ENCODE data around the gene ZNF275.

ZNF275 gene

GRCh38 chrX:153396320-153397195 lies 62.6 kb downstream of the ZNF275 start:
- H3K36me3 Mint-ChIP-seq (ENCODE audit: low read depth), result no peaks in the 10 kb centered on the region
- intact Hi-C loops (cut with micrococcal nuclease), result no loop called here

GRCh38 chrX:153397256-153397960 lies 63.5 kb downstream of the ZNF275 start:
- H3K9me3 Mint-ChIP-seq, result no peaks in the 10 kb centered on the region
- no peaks in the 10 kb centered on the region for H3K36me3 Mint-ChIP-seq (ENCODE audit: low read depth)
- intact Hi-C loops (cut with micrococcal nuclease), result no loop called here
- no peak overlapping the region for H3K4me3 Mint-ChIP-seq
- no peaks in the 10 kb centered on the region for H3K4me1 Mint-ChIP-seq (ENCODE audit: low read depth)
- H3K27ac Mint-ChIP-seq, result no peak overlapping the region
- peaks cover 4% of the 10 kb centered on the region for H3K27me3 Mint-ChIP-seq

More at GRCh38 chrX:153396320-153397195, 62.6 kb downstream of the ZNF275 start:
- Mint-ChIP-seq H3K4me3 (no peak overlapping the region), H3K9me3 (no peaks in the 10 kb centered on the region), H3K27ac (no peak overlapping the region), H3K4me1 (ENCODE audit: low read depth) (no peaks in the 10 kb centered on the region), H3K27me3 (peaks cover 4% of the 10 kb centered on the region)

GRCh38 chrX:153398275-153398960 lies 64.5 kb downstream of the ZNF275 start:
- no peaks in the 10 kb centered on the region for H3K4me1 Mint-ChIP-seq (ENCODE audit: low read depth)

GRCh38 chrX:153400146-153401132 lies 66.5 kb downstream of the ZNF275 start:
- no peak overlapping the region for H3K27ac Mint-ChIP-seq
- no peak overlapping the region for H3K4me3 Mint-ChIP-seq
- no peaks in the 10 kb centered on the region for H3K9me3 Mint-ChIP-seq
- H3K36me3 Mint-ChIP-seq (ENCODE audit: low read depth), result no peaks in the 10 kb centered on the region
- intact Hi-C loops (cut with micrococcal nuclease), result no loop called here
- peaks cover 3% of the 10 kb centered on the region for H3K27me3 Mint-ChIP-seq
- H3K4me1 Mint-ChIP-seq (ENCODE audit: low read depth), result no peaks in the 10 kb centered on the region

More at GRCh38 chrX:153398275-153398960, 64.5 kb downstream of the ZNF275 start:
- no peaks in the 10 kb centered on the region for H3K9me3 Mint-ChIP-seq
- peaks cover 4% of the 10 kb centered on the region for H3K27me3 Mint-ChIP-seq
- intact Hi-C loops (cut with micrococcal nuclease), result no loop called here
- no peak overlapping the region for H3K4me3 Mint-ChIP-seq
- H3K36me3 Mint-ChIP-seq (ENCODE audit: low read depth), result no peaks in the 10 kb centered on the region
- H3K27ac Mint-ChIP-seq, result no peak overlapping the region

- no peak within 1 kb of the TSS for H3K27ac Mint-ChIP-seq
- H3K4me3 Mint-ChIP-seq, result no peak within 1 kb of the TSS
- H3K36me3 Mint-ChIP-seq (ENCODE audit: low read depth), result no peaks in the 10 kb centered on the region
- no peaks in the 10 kb centered on the region for H3K4me1 Mint-ChIP-seq (ENCODE audit: low read depth)
- intact Hi-C loops (cut with micrococcal nuclease), result no loop called here
- peaks cover 3% of the 10 kb centered on the region for H3K27me3 Mint-ChIP-seq
- no peaks in the 10 kb centered on the region for H3K9me3 Mint-ChIP-seq
Observed at GRCh38 chrX:153401133-153401764, 67.3 kb downstream of the ZNF275 start, which contains the start of gene PNMA6E. PNMA6E (minus strand) TSS chrX:153401350; CDS start chrX:153398849, 2,501 bp downstream.

Measured in dendritic cell treated with granulocyte-macrophage colony-stimulating factor and Interleukin-4, amounts not matched to agents 40 ng/mL and 50 ng/mL, for 4 days (primary cell).